H1 (cell line): ENCODE results near the gene KLF9. TPM values are rescaled to one million over a fixed set of nuclear protein-coding genes. Genes with fewer than 3 reads are reported as not detected.

Experiments used
- CTCF ChIA-PET: fragments of 300-600 bp; sonication (Branson Sonifier 250); formaldehyde crosslinking; loops from one replicate; lab custom pipeline; 2021; ENCODE audit not compliant: partially characterized antibody; lab: Charles Lee
- POLR2A ChIA-PET: fragments of 300-600 bp; sonication (Branson Sonifier 250); formaldehyde crosslinking; loops from one replicate; lab custom pipeline; 2021; ENCODE audit warnings: inconsistent platforms; ENCODE audit not compliant: partially characterized antibody; lab: Charles Lee
- DNase-seq, 2 experiments: peaks; one replicate each; pipeline versions ENCODE4 v3.0.0 to v3.0.0-alpha.2; 2010 to 2022; ENCODE audit warnings: low spot score in 2 of 2, low read depth in 1 of 2, mixed read lengths in 1 of 2
- FAIRE-seq: peaks from 2 replicates; lab custom pipeline; 2011; peaks lifted over from hg19 to GRCh38; lab: Jason Lieb, UNC
- H2AFZ ChIP-seq: 2 replicates; pipeline ENCODE4 v1.8.1; 2012; ENCODE audit warnings: low read length, inconsistent platforms
- H2AK5ac ChIP-seq: 2 replicates; pipeline ENCODE4 v1.6.1; 2013; ENCODE audit warnings: low read depth, low read length
- H2BK120ac ChIP-seq: replicated peaks from 2 replicates; pipeline ENCODE3; 2013; ENCODE audit warnings: low read depth, low read length, inconsistent platforms
- H2BK12ac ChIP-seq: 2 replicates; pipeline ENCODE4 v1.6.1; 2013; ENCODE audit warnings: low read depth, low read length
- H2BK15ac ChIP-seq: 2 replicates; pipeline ENCODE4 v1.6.1; 2013; ENCODE audit warnings: low read length
- H2BK20ac ChIP-seq: 2 replicates; pipeline ENCODE4 v1.6.1; 2013; ENCODE audit warnings: low read length
- H2BK5ac ChIP-seq: 2 replicates; pipeline ENCODE4 v1.6.1; 2013; ENCODE audit warnings: low read depth, low read length
- H3K14ac ChIP-seq: 2 replicates; pipeline ENCODE4 v1.6.1; 2013; ENCODE audit warnings: inconsistent platforms; ENCODE audit not compliant: insufficient read length
- H3K18ac ChIP-seq: 2 replicates; pipeline ENCODE4 v1.6.1; 2013; ENCODE audit warnings: low read length; ENCODE audit errors: extremely low read depth
- H3K23ac ChIP-seq: 2 replicates; pipeline ENCODE4 v1.6.1; 2013; ENCODE audit warnings: inconsistent platforms; ENCODE audit not compliant: insufficient read length
- H3K23me2 ChIP-seq: 2 replicates; pipeline ENCODE4 v1.6.1; 2013; ENCODE audit warnings: low read depth, low read length
- H3K27ac ChIP-seq: 2 replicates; pipeline ENCODE4 v1.6.1; 2011; ENCODE audit warnings: low read depth, low read length, inconsistent platforms
- H3K27me3 ChIP-seq, 4 experiments: replicated peaks in 1 of 4; 1 replicate in 1 of 4; 2 replicates in 3 of 4; pipeline versions ENCODE4 v1.6.1 to v1.8.1; 2011 to 2013; ENCODE audit warnings: low read length in 3 of 4, mild to moderate bottlenecking in 3 of 4, inconsistent platforms in 2 of 4, mixed read lengths in 2 of 4, moderate library complexity in 1 of 4; ENCODE audit not compliant: control insufficient read depth in 3 of 4, insufficient read depth in 3 of 4; ENCODE audit errors: extremely low read depth in 1 of 4
- H3K36me3 ChIP-seq, 4 experiments: 2 replicates each; pipeline versions ENCODE4 v1.6.1 to v1.8.1; 2011 to 2013; ENCODE audit warnings: mild to moderate bottlenecking in 4 of 4, low read length in 3 of 4, moderate library complexity in 2 of 4, control low read depth in 1 of 4, inconsistent platforms in 1 of 4; ENCODE audit not compliant: insufficient read depth in 4 of 4, control insufficient read depth in 2 of 4
- H3K4ac ChIP-seq: replicated peaks from 2 replicates; pipeline ENCODE3; 2013; ENCODE audit warnings: low read length, low read depth, mixed read lengths, inconsistent platforms; ENCODE audit not compliant: insufficient read length
- H3K4me1 ChIP-seq, 4 experiments: replicated peaks in 1 of 4; 1 replicate in 1 of 4; 2 replicates in 3 of 4; pipeline versions ENCODE4 v1.6.1 to v1.8.1; 2011 to 2013; ENCODE audit warnings: low read length in 3 of 4, inconsistent platforms in 2 of 4, mixed read lengths in 1 of 4; ENCODE audit not compliant: insufficient read depth in 4 of 4, control insufficient read depth in 3 of 4
- H3K4me2 ChIP-seq, 2 experiments: 2 replicates each; pipeline versions ENCODE4 v1.6.1 to v1.8.1; 2011 to 2013; ENCODE audit warnings: low read depth in 2 of 2, low read length in 2 of 2, control low read depth in 1 of 2, inconsistent platforms in 1 of 2, mild to moderate bottlenecking in 1 of 2; ENCODE audit not compliant: insufficient read depth in 1 of 2
- H3K4me3 ChIP-seq, 4 experiments: fragments of 200-600, 300-600 bp in 1 of 4; sonication (generic), shearing (Covaris generic), sonication (Bioruptor Twin) in 1 of 4; 2 replicates each; pipeline versions ENCODE4 v1.5.1 to v1.8.1; 2011 to 2016; ENCODE audit warnings: low read length in 4 of 4, low read depth in 3 of 4, control low read depth in 2 of 4, inconsistent platforms in 2 of 4, mild to moderate bottlenecking in 2 of 4, mixed read lengths in 1 of 4, moderate library complexity in 1 of 4; ENCODE audit not compliant: insufficient read depth in 2 of 4; ENCODE audit errors: extremely low read depth in 1 of 4
- H3K56ac ChIP-seq: replicated peaks from 2 replicates; pipeline ENCODE3; 2013; ENCODE audit warnings: low read depth, mild to moderate bottlenecking, mixed read lengths, low read length, inconsistent platforms; ENCODE audit not compliant: insufficient read length
- H3K79me1 ChIP-seq: 2 replicates; pipeline ENCODE4 v1.6.1; 2013; ENCODE audit warnings: low read depth, low read length, control low read depth
- H3K79me2 ChIP-seq, 2 experiments: 2 replicates each; pipeline versions ENCODE4 v1.6.1 to v1.8.1; 2012 to 2013; ENCODE audit warnings: low read length in 2 of 2, mild to moderate bottlenecking in 2 of 2, inconsistent platforms in 1 of 2; ENCODE audit not compliant: insufficient read depth in 2 of 2, control insufficient read depth in 1 of 2
- H3K9ac ChIP-seq, 4 experiments: replicated peaks in 1 of 4; 1 replicate in 1 of 4; 2 replicates in 3 of 4; pipeline versions ENCODE4 v1.6.1 to v1.8.1; 2011 to 2013; ENCODE audit warnings: low read depth in 3 of 4, low read length in 3 of 4, control low read depth in 2 of 4, mild to moderate bottlenecking in 2 of 4, moderate library complexity in 2 of 4, inconsistent platforms in 1 of 4; ENCODE audit errors: extremely low read depth in 1 of 4
- H3K9me3 ChIP-seq, 2 experiments: 2 replicates each; pipeline versions ENCODE4 v1.6.1 to v1.8.1; 2012 to 2013; ENCODE audit warnings: mild to moderate bottlenecking in 2 of 2, moderate library complexity in 2 of 2, control low read depth in 1 of 2, inconsistent platforms in 1 of 2, low read depth in 1 of 2, low read length in 1 of 2, mixed read lengths in 1 of 2; ENCODE audit not compliant: insufficient read depth in 2 of 2
- H4K20me1 ChIP-seq, 2 experiments: replicated peaks in 1 of 2; 2 replicates each; pipeline versions ENCODE3 to v1.8.1; 2011 to 2013; ENCODE audit warnings: inconsistent platforms in 2 of 2, low read length in 2 of 2, mild to moderate bottlenecking in 1 of 2; ENCODE audit not compliant: insufficient read depth in 2 of 2, control insufficient read depth in 1 of 2
- H4K5ac ChIP-seq: 2 replicates; pipeline ENCODE4 v1.6.1; 2013; ENCODE audit warnings: low read length, low read depth, mixed read lengths, inconsistent platforms; ENCODE audit not compliant: insufficient read length
- H4K8ac ChIP-seq: 2 replicates; pipeline ENCODE4 v1.8.0; 2013; ENCODE audit warnings: mild to moderate bottlenecking, moderate library complexity, low read length, inconsistent platforms; ENCODE audit not compliant: insufficient read depth; ENCODE audit errors: extremely low read depth
- H4K91ac ChIP-seq: replicated peaks from 2 replicates; pipeline ENCODE3; 2013; ENCODE audit warnings: low read length, mixed read lengths, inconsistent platforms; ENCODE audit not compliant: insufficient read length
- GTF2F1 ChIP-seq: IDR thresholded peaks from 2 replicates; pipeline ENCODE4 v1.6.1; 2012; ENCODE audit warnings: low read depth, low read length, improper control_type of control experiment, borderline replicate concordance
- KDM5A ChIP-seq: fragments of 200-600 bp; IDR thresholded peaks from 2 replicates; pipeline ENCODE4 v1.7.1; 2012; ENCODE audit warnings: mild to moderate bottlenecking, low read length, inconsistent platforms, mixed read lengths
- NANOG ChIP-seq: IDR thresholded peaks from 2 replicates; pipeline ENCODE4 v1.6.1; 2011; ENCODE audit warnings: low read length, low read depth, mild to moderate bottlenecking, inconsistent platforms; ENCODE audit not compliant: insufficient read depth, poor library complexity, severe bottlenecking
- PHF8 ChIP-seq: fragments of 200-600 bp; sonication (generic); conservative IDR thresholded peaks from 2 replicates; pipeline ENCODE4 v1.7.1; 2012; ENCODE audit warnings: low read depth, mild to moderate bottlenecking, inconsistent platforms, low read length, moderate library complexity
- RXRA ChIP-seq: IDR thresholded peaks from 2 replicates; pipeline ENCODE4 v1.6.1; 2011; ENCODE audit warnings: low read depth, mild to moderate bottlenecking, low read length, moderate library complexity; ENCODE audit not compliant: insufficient read depth
- SAP30 ChIP-seq: fragments of 300-600 bp; sonication (generic); IDR thresholded peaks from 2 replicates; pipeline ENCODE4 v1.7.1; 2012; ENCODE audit warnings: low read length, moderate library complexity, mild to moderate bottlenecking, inconsistent platforms; ENCODE audit not compliant: insufficient read depth, insufficient replicate concordance
- SP2 ChIP-seq: IDR thresholded peaks from 2 replicates; pipeline ENCODE4 v1.6.1; 2012; ENCODE audit warnings: mild to moderate bottlenecking, low read length, inconsistent platforms
- WGBS, 2 experiments: shearing (Covaris generic) in 1 of 2; methylation state at CpG; one replicate each; pipeline versions ENCODE4 v1.1.6 to v1.1.7; 2013 to 2015; ENCODE audit warnings: low lambda C conversion rate in 2 of 2, mixed read lengths in 2 of 2, inconsistent platforms in 1 of 2, low coverage in 1 of 2, missing lambda C conversion rate in 1 of 2; ENCODE audit not compliant: insufficient replicate concordance in 2 of 2, insufficient coverage in 1 of 2, insufficient read length in 1 of 2; ENCODE audit errors: extremely low coverage in 1 of 2, missing lambda C conversion rate in 1 of 2; 5-methylcytosine and 5-hydroxymethylcytosine counted together
- long read RNA-seq, 2 experiments: library from RNA in 1 of 2; library from capped mRNA in 1 of 2; stranded (forward); transcript quantifications; one replicate each; pipeline ENCODE4 v2.0.0, GENCODE V29; 2021; ENCODE audit warnings: inconsistent platforms in 1 of 2
- polyA minus RNA-seq, 3 experiments: library from RNA; depleted of rRNA, polyadenylated mRNA; stranded (reverse); fragments of >200 nt; gene quantifications; 1 replicate in 2 of 3; 2 replicates in 1 of 3; pipeline ENCODE4 v1.2.3, GENCODE V29; 2011
- polyA plus RNA-seq, 7 experiments: library from polyadenylated mRNA; depleted of rRNA in 3 of 7; stranded (reverse) in 5 of 7; unstranded in 2 of 7; fragments of >200 nt in 5 of 7; fragments of 200-250 nt in 2 of 7; gene quantifications; 1 replicate in 5 of 7; 2 replicates in 1 of 7; 4 replicates in 1 of 7; pipeline versions ENCODE4 v1.2.1 to v1.2.3, GENCODE V29; 2011 to 2013; ENCODE audit warnings: missing spikeins in 2 of 7, mixed read lengths in 2 of 7
- total RNA-seq: library from RNA; stranded (reverse); fragmentation: NEBNext Ultra II Directional; extraction: Animal tissue kit (Norgen Biotek cat#: 25700); gene quantifications from 2 replicates; pipeline ENCODE4 v1.2.1, GENCODE V29; 2021

Gene KLF9
- total RNA-seq (0.82 and 0.98 TPM in 2 replicates), polyA plus RNA-seq (2011; rRNA removed) (0.47 TPM in 2 replicates), polyA minus RNA-seq (2011; rRNA and poly(A)+ RNA removed) (0.66 and 0.76 TPM in 2 replicates)
- polyA plus RNA-seq (2011; cell fraction: cytosol; rRNA removed): 0.71 TPM
- polyA plus RNA-seq (2011; cell fraction: nucleus; rRNA removed): 0.47 TPM
- 0.39 to 0.98 TPM (median 0.61 TPM) in 4 replicates for polyA plus RNA-seq (2012, experiment 1 of 2)
- 0.03 TPM for polyA plus RNA-seq (2012, experiment 2 of 2)
- 0.49 TPM for polyA plus RNA-seq (2013, experiment 1 of 2)
- polyA plus RNA-seq (2013, experiment 2 of 2): 0.55 TPM
- polyA minus RNA-seq (2011; cell fraction: cytosol; rRNA and poly(A)+ RNA removed): 0.95 TPM
- polyA minus RNA-seq (2011; cell fraction: nucleus; rRNA and poly(A)+ RNA removed): 1.2 TPM
- long read RNA-seq, experiment 1: 0 reads
- long read RNA-seq, experiment 2: 0 reads

GRCh38 chr9:70413799-70414775 is at the start of gene KLF9:
KLF9 (minus strand) TSS chr9:70414657; CDS start chr9:70413363, 1,294 bp downstream.
- Histone ChIP-seq H3K27me3 (peaks cover 9 to 36% (median 31%) of the 10 kb centered on the region in 4 experiments), H2AFZ (peak within 1 kb of the TSS; percentile 47; the same call in 1 of the 2 replicates)
- TF ChIP-seq PHF8 (peak; percentile 23; the same call in 1 of the 2 replicates), RXRA (no peak), SAP30 (peak; percentile 49), NANOG (no peak), SP2 (no peak), KDM5A (no peak), GTF2F1 (0 out of 2 replicates have a peak, but pooled peaks have one; percentile 16)

More at GRCh38 chr9:70413799-70414775, at the start of gene KLF9:
- Histone ChIP-seq H3K79me2 (no peaks in the 10 kb centered on the region), H3K36me3 (no peaks in the 10 kb centered on the region), H2BK20ac (no peak within 1 kb of the TSS; the same call in 1 of the 2 replicates), H2BK5ac (no peak within 1 kb of the TSS), H2BK120ac (no peak within 1 kb of the TSS), H3K23me2 (peaks cover 21% of the 10 kb centered on the region), H4K8ac (peak within 1 kb of the TSS; percentile 82; the same call in 1 of the 2 replicates), H3K79me1 (no peaks in the 10 kb centered on the region), H3K9me3 (no peaks in the 10 kb centered on the region), H4K5ac (no peak within 1 kb of the TSS), H3K4me3 (peak within 1 kb of the TSS; percentile 42 to 70 (median 62)), H3K27ac (no peak within 1 kb of the TSS), H3K4me1 (peaks cover 4 to 15% (median 6%) of the 10 kb centered on the region in 4 experiments), H3K18ac (no peak within 1 kb of the TSS; the same call in 1 of the 2 replicates), H2BK15ac (no peak within 1 kb of the TSS), H3K4ac (peak within 1 kb of the TSS; percentile 57), H2AK5ac (no peak within 1 kb of the TSS), H3K56ac (no peak within 1 kb of the TSS), H2BK12ac (no peak within 1 kb of the TSS; the same call in 1 of the 2 replicates), H3K23ac (no peak within 1 kb of the TSS), H4K20me1 (no peaks in the 10 kb centered on the region), H3K9ac (peak within 1 kb of the TSS in 2 of 4 experiments; percentile 2 to 45; a peak in 2 of 7 replicates), H3K14ac (no peak within 1 kb of the TSS), H3K4me2 (peak within 1 kb of the TSS; percentile 99), H4K91ac (no peak within 1 kb of the TSS)
- POLR2A ChIA-PET: interaction anchor here (0.8 kb wide), 1 partner anchor 9 kb away, joined by 4 read pairs; no protein-coding TSS in a partner anchor
- DNase-seq (peak; percentile 62 to 81), FAIRE-seq (peak; percentile 84)
- 3% methylated on average over 48 of the region's 48 CpGs; no CpG with 5 or more reads in 1 of the 2 experiments for WGBS, 2 experiments
- CTCF ChIA-PET: interaction anchor here (1.1 to 1.6 kb wide), 6 partner anchors 10 to 188 kb away, joined by 3 to 6 read pairs (median 3); no protein-coding TSS in a partner anchor
